ENCODE results near the gene RHOG.

RHOG gene

DNA sequence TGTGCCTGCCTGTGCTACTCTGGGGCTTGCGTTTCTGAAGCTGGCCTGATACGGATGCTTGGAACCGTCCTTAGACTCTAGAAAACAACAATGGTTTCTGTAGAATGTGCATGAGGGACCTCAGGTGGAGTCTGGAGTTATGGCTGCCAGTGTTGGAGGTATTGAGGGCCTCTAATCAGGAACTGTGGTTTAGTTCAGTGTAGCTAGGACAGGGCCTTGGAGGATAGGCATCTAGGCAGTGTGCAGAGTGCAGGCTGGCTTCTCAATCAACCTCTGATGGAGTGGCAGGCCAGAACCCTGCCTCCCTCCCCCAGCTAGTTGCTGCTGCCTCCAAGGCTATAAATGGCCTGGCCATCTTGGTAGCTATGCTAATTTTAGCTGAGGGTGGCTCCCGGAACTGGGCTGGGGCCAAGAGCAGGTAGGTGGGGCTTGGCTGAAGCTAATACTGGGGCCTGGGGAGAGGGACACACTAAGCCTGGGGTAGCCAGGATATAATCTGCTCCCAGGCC lies 18.7 kb upstream of the RHOG start:
- H3K4me3 ChIP-seq (ENCODE audit: low read depth, low read length) = no peak overlapping the region
- TF ChIP-seq, protein P1, sequence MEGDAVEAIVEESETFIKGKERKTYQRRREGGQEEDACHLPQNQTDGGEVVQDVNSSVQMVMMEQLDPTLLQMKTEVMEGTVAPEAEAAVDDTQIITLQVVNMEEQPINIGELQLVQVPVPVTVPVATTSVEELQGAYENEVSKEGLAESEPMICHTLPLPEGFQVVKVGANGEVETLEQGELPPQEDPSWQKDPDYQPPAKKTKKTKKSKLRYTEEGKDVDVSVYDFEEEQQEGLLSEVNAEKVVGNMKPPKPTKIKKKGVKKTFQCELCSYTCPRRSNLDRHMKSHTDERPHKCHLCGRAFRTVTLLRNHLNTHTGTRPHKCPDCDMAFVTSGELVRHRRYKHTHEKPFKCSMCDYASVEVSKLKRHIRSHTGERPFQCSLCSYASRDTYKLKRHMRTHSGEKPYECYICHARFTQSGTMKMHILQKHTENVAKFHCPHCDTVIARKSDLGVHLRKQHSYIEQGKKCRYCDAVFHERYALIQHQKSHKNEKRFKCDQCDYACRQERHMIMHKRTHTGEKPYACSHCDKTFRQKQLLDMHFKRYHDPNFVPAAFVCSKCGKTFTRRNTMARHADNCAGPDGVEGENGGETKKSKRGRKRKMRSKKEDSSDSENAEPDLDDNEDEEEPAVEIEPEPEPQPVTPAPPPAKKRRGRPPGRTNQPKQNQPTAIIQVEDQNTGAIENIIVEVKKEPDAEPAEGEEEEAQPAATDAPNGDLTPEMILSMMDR (conservative IDR thresholded peaks at IDR 0.05; ENCODE audit: low read depth, low read length) = no peak
- DNase-seq (ENCODE audit: low read depth) = no peak

DNA sequence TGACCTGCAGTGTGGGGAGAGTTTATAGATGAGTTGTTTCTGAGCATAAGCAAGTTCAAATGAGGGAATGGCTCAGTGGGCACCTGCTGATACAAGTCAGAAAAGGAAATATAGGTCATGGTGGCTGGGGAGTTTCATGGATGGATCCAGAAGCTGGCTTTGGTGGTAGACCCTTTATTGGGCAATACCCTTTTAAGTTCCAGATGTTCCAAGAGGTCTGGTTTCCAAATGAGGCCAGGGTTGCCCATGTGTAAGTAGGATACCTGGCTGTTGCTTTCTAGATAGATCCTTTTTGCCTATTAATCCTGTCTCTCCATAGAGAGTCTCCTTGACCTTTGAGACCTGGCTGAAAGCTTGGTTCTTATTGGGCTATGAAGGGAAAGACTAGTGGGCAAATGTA lies 16.9 kb upstream of the RHOG start:
- TF ChIP-seq, protein P1 (conservative IDR thresholded peaks at IDR 0.05; ENCODE audit: low read depth, low read length) = no peak
- H3K4me3 ChIP-seq (ENCODE audit: low read depth, low read length) = no peak overlapping the region
- no peak for DNase-seq (ENCODE audit: low read depth)

DNA sequence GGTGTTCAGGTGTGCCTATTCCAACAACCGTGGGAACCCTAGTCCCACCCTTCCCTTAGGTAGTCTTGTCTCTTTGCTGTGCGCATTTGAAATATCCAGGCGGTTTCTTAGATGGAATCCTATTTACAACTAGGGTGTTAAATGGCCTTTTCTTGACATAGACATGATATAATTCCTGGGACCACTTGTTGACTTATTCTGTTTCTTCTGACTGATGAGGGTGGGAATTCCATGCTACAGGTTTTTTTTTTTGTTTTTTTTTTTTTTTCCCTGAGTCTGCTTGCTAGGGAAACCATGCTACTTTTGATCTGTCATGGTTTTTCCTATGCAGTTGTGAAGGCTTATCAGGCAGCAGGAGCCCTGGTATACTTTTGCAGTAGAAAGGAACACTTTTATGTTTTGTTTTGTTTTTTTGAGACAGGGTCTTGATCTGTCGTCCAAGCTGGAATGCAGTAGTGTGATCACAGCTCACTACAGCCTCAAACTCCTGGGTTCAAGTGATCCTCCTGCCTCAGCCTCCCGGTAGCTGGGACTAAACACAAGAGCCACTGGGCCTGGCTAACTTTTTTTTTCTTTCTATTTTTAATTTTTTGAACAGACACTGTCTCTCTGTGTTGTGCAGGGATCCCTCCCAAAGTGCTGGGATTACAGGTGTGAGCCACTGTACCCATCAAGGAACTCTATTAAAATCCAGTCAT lies 16.2 kb upstream of the RHOG start:
- TF ChIP-seq, protein P1 (conservative IDR thresholded peaks at IDR 0.05; ENCODE audit: low read depth, low read length) = no peak
- DNase-seq (ENCODE audit: low read depth) = no peak
- H3K4me3 ChIP-seq (ENCODE audit: low read depth, low read length) = peak overlapping the region; percentile 86

DNA sequence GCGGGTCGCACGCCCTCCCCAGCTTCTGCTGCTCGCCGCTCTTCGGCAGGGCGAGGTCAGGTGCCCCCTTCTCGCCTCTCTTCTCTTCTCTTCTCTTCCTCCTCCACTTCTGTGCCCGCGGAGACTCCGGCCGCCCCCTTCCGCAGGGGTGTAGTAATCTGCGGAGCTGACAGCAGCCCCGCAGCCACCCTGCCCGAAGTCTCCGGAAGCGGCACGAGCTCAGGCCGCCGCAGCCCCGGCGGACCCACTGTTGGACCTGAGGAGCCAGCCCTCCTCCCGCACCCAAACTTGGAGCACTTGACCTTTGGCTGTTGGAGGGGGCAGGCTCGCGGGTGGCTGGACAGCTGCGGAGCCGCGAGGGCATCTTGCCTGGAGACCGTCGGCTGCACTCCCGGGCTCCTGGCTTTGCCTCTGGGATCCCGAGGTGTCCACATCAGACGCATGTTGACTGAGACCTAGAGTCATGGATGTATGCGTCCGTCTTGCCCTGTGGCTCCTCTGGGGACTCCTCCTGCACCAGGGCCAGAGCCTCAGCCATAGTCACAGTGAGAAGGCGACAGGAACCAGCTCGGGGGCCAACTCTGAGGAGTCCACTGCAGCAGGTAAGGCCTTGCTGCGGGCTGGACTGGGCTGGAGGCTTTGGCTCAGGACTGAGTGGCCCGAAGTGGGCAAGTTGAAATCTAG lies 15.2 kb upstream of the RHOG start:
- H3K4me3 ChIP-seq (ENCODE audit: low read depth, low read length) = peak overlapping the region; percentile 86
- TF ChIP-seq, protein P1 (conservative IDR thresholded peaks at IDR 0.05; ENCODE audit: low read depth, low read length) = no peak
- DNase-seq (ENCODE audit: low read depth) = no peak

DNA sequence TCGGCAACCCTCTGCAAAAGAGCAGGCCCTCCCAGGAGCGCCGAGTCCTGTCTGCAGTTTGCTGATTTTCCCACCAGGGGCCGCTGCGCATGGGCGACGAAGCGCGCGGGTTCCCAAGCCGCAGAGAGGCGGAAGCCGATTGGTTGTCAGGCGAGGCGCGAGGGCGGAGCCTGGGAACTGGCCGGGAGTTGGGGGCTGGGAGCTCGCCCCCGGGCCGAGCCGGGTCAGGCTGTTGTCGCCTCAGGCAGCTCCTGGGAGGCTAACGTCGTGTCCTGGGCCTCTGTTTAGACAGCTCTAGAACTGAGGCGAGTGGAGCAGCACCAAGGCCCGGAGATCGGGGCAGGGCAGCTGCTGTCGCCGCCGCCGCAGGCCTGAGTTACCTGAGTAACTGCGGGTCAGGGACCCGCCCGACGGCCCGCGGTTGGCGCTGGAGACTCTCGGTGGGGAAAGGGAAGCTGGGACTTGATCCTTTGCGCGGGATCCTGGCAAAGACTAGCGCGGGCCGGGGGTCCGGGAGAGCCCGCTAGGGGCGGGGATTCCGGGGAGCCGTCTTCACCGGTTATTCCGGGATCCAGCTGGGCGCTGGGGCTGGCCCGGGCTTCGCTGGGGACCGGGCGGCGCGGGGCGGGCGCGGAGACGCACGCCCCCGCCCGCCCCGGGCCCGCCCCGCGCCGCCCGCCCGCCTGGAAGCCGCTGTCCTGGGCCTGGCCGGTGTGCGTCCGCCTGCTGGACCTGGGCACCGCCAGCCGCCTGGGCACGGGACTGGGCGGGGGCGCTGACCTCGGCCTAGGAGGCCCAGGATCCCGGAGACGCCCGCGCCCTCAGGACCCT lies 14.4 kb upstream of the RHOG start, which contains the start of gene STIM1:
Gene STIM1 (plus strand): TSS at position 688 of the 831 bp plus-strand sequence. CDS start 607 bp downstream, outside the sequence.
- peak within 1 kb of the TSS; percentile 86 for H3K4me3 ChIP-seq (ENCODE audit: low read depth, low read length)
- TF ChIP-seq, protein P1 (conservative IDR thresholded peaks at IDR 0.05; ENCODE audit: low read depth, low read length) = peak; percentile 89
- DNase-seq (ENCODE audit: low read depth) = peak; percentile 95

DNA sequence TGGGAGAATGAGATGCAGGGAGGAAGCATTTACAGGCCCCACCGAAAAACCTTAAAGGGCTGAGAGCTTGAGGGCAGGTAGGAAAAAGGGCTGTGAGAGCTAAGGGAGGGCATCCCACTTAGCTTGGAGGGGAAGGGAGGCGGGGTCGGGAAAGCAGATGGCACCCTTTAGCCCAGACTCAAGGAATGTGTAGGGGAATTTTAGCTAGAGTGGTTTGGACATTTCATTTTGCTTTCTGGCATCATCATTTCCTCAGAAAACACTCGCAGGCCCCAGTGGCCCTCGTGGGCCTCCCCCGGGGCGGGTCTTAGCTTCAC lies 13.9 kb upstream of the RHOG start:
- no peak for DNase-seq (ENCODE audit: low read depth)
- H3K4me3 ChIP-seq (ENCODE audit: low read depth, low read length) = no peak overlapping the region
- TF ChIP-seq, protein P1 (conservative IDR thresholded peaks at IDR 0.05; ENCODE audit: low read depth, low read length) = no peak

Data from choroid plexus epithelial cell (primary cell).